Measurements from ENCODE around the gene TBL1XR1.
"Not testable (repeated sequence)": the region's sequence is repeated elsewhere in the genome, so short reads cannot be mapped to it uniquely, and the experiment has no call there.

Gene TBL1XR1

GRCh38 chr3:177220136-177220974 is 23.1 kb upstream of the TBL1XR1 start:
- in situ Hi-C loops (cut with HindIII; ENCODE audit: low pct_unique_long_range_greater_than_20kb, low sequenced_read_pairs): no loop called here
- DNase-seq (ENCODE audit: low read depth in 1 of 2, low spot score in 1 of 2): no peak
- no peak for TF ChIP-seq JUND (IDR thresholded peaks at IDR 0.05; ENCODE audit: low read depth)

- DNase-seq (ENCODE audit: low read depth in 1 of 2, low spot score in 1 of 2): no peak
- TF ChIP-seq JUND (IDR thresholded peaks at IDR 0.05; ENCODE audit: low read depth): no peak
- in situ Hi-C loops (cut with HindIII; ENCODE audit: low pct_unique_long_range_greater_than_20kb, low sequenced_read_pairs): no loop called here
These were observed 16.7 kb upstream of the TBL1XR1 start for GRCh38 chr3:177213801-177214535.

- no peak for TF ChIP-seq JUND (IDR thresholded peaks at IDR 0.05; ENCODE audit: low read depth)
- in situ Hi-C loops (cut with HindIII; ENCODE audit: low pct_unique_long_range_greater_than_20kb, low sequenced_read_pairs): no loop called here
- no peak for DNase-seq (ENCODE audit: low read depth in 1 of 2, low spot score in 1 of 2)
These were observed 15.5 kb upstream of the TBL1XR1 start for GRCh38 chr3:177212756-177213155.

- in situ Hi-C loops (cut with HindIII; ENCODE audit: low pct_unique_long_range_greater_than_20kb, low sequenced_read_pairs): no loop called here
- no peak for DNase-seq (ENCODE audit: low read depth in 1 of 2, low spot score in 1 of 2)
- no peak for TF ChIP-seq JUND (IDR thresholded peaks at IDR 0.05; ENCODE audit: low read depth)
These were observed 15.0 kb upstream of the TBL1XR1 start for GRCh38 chr3:177212278-177212610.

- TF ChIP-seq JUND (IDR thresholded peaks at IDR 0.05; ENCODE audit: low read depth): no peak
These were observed 14.4 kb upstream of the TBL1XR1 start for GRCh38 chr3:177211503-177212277.

DNA sequence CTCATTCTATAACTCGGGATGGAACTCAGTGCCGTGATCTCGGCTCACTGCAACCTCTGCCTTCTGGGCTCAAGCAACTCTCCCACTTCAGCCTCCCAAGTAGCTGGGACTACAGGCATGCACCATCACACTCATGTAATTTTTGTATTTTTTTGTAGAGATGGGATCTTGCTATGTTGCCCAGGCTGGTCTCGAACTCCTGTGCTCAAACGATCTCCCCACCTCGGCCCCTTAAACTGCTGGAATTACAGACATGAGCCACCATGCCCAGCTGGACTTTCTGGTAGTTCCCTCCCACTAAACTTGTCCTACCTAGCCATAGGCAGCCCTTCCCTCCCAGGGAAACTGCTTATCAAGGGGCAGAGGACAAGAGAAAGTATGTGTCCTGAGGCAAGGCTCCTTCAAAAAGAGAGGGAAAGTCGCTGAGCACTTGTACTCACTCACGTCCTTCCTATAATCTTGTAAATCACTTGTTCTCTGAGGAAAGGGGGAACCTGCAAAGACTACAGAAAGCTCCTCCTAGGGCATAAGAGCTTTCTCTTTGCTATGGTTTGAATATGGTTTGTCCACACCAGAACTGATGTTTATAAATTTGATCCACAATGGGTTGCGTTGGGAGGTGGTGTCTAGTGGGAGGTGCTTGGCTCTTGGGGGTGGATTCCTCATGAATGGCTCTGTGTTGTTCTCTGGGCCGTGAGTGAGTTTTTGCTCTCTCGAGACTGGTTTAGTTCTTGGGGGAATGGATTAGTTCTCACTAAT is 13.6 kb upstream of the TBL1XR1 start:
- in situ Hi-C loops (cut with HindIII; ENCODE audit: low pct_unique_long_range_greater_than_20kb, low sequenced_read_pairs): no loop called here
- no peak for DNase-seq (ENCODE audit: low read depth in 1 of 2, low spot score in 1 of 2)
- TF ChIP-seq JUND (IDR thresholded peaks at IDR 0.05; ENCODE audit: low read depth): no peak

More at GRCh38 chr3:177211503-177212277, 14.4 kb upstream of the TBL1XR1 start:
- in situ Hi-C loops (cut with HindIII; ENCODE audit: low pct_unique_long_range_greater_than_20kb, low sequenced_read_pairs): no loop called here
- peak; percentile 83 to 97 for DNase-seq (ENCODE audit: low read depth in 1 of 2, low spot score in 1 of 2)

DNA sequence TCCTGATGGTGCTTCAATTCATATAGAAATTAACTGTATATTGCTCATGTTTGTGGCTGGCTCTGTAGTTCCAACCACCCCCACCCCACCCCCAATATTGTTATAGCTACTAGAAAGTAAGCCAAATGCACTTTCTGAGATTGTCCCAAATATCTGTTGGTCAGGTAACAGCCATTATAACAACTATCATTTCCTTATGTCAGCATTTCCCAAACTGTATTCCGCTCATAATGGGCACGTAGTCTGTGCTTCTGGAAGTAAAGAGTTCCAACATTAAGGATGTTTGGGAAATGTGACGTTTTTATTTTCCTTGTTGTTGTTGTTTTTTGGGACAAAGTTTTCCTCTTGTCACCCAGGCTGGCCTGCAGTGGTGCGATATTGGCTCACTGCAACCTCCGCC is 12.2 kb upstream of the TBL1XR1 start:
- no peak for TF ChIP-seq JUND (IDR thresholded peaks at IDR 0.05; ENCODE audit: low read depth)

DNA sequence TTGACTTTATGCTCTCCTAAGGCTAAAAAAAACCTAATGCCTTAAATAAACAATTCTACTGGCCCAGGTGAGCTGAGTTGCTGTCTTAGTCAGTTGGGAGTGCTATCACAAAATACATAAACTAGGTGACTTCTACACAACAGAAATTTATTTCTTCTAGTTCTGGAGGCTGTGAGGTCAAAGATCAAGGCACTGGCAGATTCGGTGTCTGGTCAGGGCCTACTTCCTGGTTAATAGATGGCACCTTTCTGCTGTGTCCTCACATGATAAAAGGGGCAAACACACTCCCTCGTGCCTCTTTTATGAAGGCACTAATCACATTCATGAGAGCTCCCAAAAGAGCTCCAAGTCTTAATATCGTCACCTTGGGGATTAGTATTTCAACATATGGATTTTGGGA is 11.5 kb upstream of the TBL1XR1 start:
- in situ Hi-C loops (cut with HindIII; ENCODE audit: low pct_unique_long_range_greater_than_20kb, low sequenced_read_pairs): no loop called here
- no peak for DNase-seq (ENCODE audit: low read depth in 1 of 2, low spot score in 1 of 2)
- no peak for TF ChIP-seq JUND (IDR thresholded peaks at IDR 0.05; ENCODE audit: low read depth)

More for the DNA sequence above, 12.2 kb upstream of the TBL1XR1 start:
- in situ Hi-C loops (cut with HindIII; ENCODE audit: low pct_unique_long_range_greater_than_20kb, low sequenced_read_pairs): no loop called here
- DNase-seq (ENCODE audit: low read depth in 1 of 2, low spot score in 1 of 2): no peak

DNA sequence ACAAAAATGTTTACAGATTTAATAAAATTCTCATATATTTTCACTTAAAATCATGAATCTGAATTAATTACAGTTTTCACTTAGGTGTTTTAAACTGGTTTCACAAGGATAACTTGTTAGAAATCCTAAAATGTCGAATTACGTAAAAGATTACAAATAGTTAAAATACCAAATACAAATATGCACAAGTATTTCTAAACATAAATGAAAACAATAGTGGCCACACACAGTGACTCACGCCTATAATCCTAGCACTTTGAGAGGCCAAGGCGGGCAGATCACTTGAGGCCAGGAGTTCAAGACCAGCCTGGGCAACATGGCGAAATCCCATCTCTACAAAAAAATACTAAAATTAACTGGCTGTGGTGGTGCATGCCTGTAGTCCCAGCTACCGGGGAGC is 10.9 kb upstream of the TBL1XR1 start:
- in situ Hi-C loops (cut with HindIII; ENCODE audit: low pct_unique_long_range_greater_than_20kb, low sequenced_read_pairs): no loop called here
- DNase-seq (ENCODE audit: low read depth in 1 of 2, low spot score in 1 of 2): no peak
- TF ChIP-seq JUND (IDR thresholded peaks at IDR 0.05; ENCODE audit: low read depth): no peak

GRCh38 chr3:177206936-177207335 is 9.7 kb upstream of the TBL1XR1 start:
- DNase-seq (ENCODE audit: low read depth in 1 of 2, low spot score in 1 of 2): no peak
- in situ Hi-C loops (cut with HindIII; ENCODE audit: low pct_unique_long_range_greater_than_20kb, low sequenced_read_pairs): no loop called here
- no peak for TF ChIP-seq JUND (IDR thresholded peaks at IDR 0.05; ENCODE audit: low read depth)

GRCh38 chr3:177203689-177204395 is 6.6 kb upstream of the TBL1XR1 start:
- in situ Hi-C loops (cut with HindIII; ENCODE audit: low pct_unique_long_range_greater_than_20kb, low sequenced_read_pairs): no loop called here
- DNase-seq (ENCODE audit: low read depth in 1 of 2, low spot score in 1 of 2): no peak
- no peak for TF ChIP-seq JUND (IDR thresholded peaks at IDR 0.05; ENCODE audit: low read depth)

DNA sequence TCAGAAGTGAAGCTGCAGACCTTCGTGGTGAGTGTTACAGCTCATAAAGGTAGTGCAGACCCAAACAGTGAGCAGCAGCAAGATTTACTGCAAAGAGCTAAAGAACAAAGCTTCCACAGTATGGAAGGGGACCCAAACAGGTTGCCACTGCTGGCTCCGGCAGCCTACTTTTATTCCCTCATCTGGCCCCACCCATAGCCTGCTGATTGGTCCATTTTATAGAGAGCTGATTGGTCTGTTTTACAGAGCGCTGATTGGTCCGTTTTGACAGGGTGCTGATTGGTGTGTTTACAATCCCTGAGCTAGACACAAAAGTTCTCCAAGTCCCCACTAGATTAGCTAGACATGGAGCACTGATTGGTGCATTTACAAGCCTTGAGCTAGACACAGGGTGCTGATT is 5.7 kb upstream of the TBL1XR1 start:
- in situ Hi-C loops (cut with HindIII; ENCODE audit: low pct_unique_long_range_greater_than_20kb, low sequenced_read_pairs); DNase-seq (ENCODE audit: low read depth in 1 of 2, low spot score in 1 of 2): not testable (repeated sequence)

All from T47D (cell line).